Measurements from ENCODE around the gene NDUFAF7. TPM values are rescaled to one million over a fixed set of nuclear protein-coding genes. Genes with fewer than 3 reads are reported as not detected.
A peak's percentile ranks its signal among the peaks of the same experiment; 100 is the strongest.
"Not testable (repeated sequence)": the region's sequence is repeated elsewhere in the genome, so short reads cannot be mapped to it uniquely, and the experiment has no call there.

NDUFAF7 gene
- total RNA-seq, 1 experiment from 2014 or later = 103 TPM

DNA sequence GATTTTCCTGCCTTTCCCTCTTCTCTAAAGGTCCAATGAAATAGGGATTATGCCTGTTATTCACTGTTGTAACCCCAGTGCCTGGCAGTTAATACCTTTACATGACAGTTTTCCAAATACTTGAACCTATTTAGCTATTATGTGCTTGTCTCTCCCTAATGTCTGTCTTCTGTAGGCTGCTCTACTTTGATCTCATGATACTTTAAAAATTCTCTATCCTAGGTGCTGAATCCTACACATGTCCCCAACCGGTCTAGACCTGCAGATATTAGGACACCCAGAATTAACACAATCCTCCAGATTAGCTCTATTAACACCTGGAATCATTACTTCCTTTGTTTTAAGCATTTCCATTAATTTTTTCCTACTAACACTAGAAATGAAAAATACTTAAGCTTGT lies 7.4 kb upstream of the NDUFAF7 start:
- H2BK5ac ChIP-seq (ENCODE audit: insufficient read length, low read length) = no peak overlapping the region
- H3K14ac ChIP-seq (ENCODE audit: insufficient read depth, low read length) = no peak overlapping the region
- no peaks in the 10 kb centered on the region for H3K27me3 ChIP-seq (ENCODE audit: insufficient read depth, low read length)
- peaks cover 18% of the 10 kb centered on the region; the same call in 1 of the 2 replicates for H3K79me2 ChIP-seq (ENCODE audit: insufficient read depth, low read length)
- H2BK12ac ChIP-seq (ENCODE audit: insufficient read length, low read depth, low read length) = no peak overlapping the region
- H3K4me2 ChIP-seq (ENCODE audit: insufficient read depth, insufficient read length, low read length) = peak overlapping the region; percentile 6
- no peak overlapping the region for H2BK20ac ChIP-seq (ENCODE audit: low read depth, low read length, poor library complexity, severe bottlenecking)
- H3T11ph ChIP-seq (ENCODE audit: low read length) = no peak overlapping the region
- H2AK5ac ChIP-seq (ENCODE audit: insufficient read length, low read length) = no peak overlapping the region
- WGBS (ENCODE audit: extremely low coverage, insufficient read length, low lambda C conversion rate) = no CpG with 5 or more reads among the region's 1 CpG
- no peak overlapping the region for H3K27ac ChIP-seq (ENCODE audit: insufficient read length, low read depth, low read length)
- H3K9me3 ChIP-seq (ENCODE audit: control insufficient read depth, low read depth, low read length) = no peaks in the 10 kb centered on the region
- no peaks in the 10 kb centered on the region for H4K20me1 ChIP-seq (ENCODE audit: control insufficient read depth, insufficient read depth, insufficient read length)
- no peak overlapping the region for H2BK15ac ChIP-seq (ENCODE audit: low read depth, low read length)
- no peak overlapping the region for H4K8ac ChIP-seq (replicated peaks; ENCODE audit: insufficient read length, low read depth, low read length)
- no peak overlapping the region for H3K56ac ChIP-seq (ENCODE audit: insufficient read length, low read depth, low read length)
- no peak overlapping the region for H4K91ac ChIP-seq (ENCODE audit: insufficient read length, low read depth, low read length)
- TF ChIP-seq, protein P1, sequence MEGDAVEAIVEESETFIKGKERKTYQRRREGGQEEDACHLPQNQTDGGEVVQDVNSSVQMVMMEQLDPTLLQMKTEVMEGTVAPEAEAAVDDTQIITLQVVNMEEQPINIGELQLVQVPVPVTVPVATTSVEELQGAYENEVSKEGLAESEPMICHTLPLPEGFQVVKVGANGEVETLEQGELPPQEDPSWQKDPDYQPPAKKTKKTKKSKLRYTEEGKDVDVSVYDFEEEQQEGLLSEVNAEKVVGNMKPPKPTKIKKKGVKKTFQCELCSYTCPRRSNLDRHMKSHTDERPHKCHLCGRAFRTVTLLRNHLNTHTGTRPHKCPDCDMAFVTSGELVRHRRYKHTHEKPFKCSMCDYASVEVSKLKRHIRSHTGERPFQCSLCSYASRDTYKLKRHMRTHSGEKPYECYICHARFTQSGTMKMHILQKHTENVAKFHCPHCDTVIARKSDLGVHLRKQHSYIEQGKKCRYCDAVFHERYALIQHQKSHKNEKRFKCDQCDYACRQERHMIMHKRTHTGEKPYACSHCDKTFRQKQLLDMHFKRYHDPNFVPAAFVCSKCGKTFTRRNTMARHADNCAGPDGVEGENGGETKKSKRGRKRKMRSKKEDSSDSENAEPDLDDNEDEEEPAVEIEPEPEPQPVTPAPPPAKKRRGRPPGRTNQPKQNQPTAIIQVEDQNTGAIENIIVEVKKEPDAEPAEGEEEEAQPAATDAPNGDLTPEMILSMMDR (conservative IDR thresholded peaks at IDR 0.05) = no peak
- no peak overlapping the region for H4K5ac ChIP-seq (ENCODE audit: insufficient read length, low read depth, low read length)
- peak overlapping the region in 2 of 3 experiments; percentile 41 to 99; a peak in 6 of 7 replicates for H3K27ac Mint-ChIP-seq
- H3K23ac ChIP-seq (ENCODE audit: insufficient read length, low read depth, low read length) = no peak overlapping the region
- H3K18ac ChIP-seq (ENCODE audit: insufficient read length, low read depth, low read length) = no peak overlapping the region
- no peak overlapping the region for H3K9ac ChIP-seq (ENCODE audit: extremely low read depth, insufficient read length, low read length)
- H3K4me1 Mint-ChIP-seq = peaks cover 54 to 61% of the 10 kb centered on the region in 2 experiments
- H3K9me3 Mint-ChIP-seq = no peaks in the 10 kb centered on the region
- peak overlapping the region in 1 of 2 experiments; percentile 0; a peak in 1 of 5 replicates for H3K4me3 Mint-ChIP-seq
- H3K4me1 ChIP-seq (ENCODE audit: insufficient read depth, low read length) = peaks cover 2% of the 10 kb centered on the region; the same call in 1 of the 2 replicates
- no peaks in the 10 kb centered on the region for H3K23me2 ChIP-seq (ENCODE audit: insufficient read length, low read depth, low read length, poor library complexity, severe bottlenecking)
- peaks cover 63 to 88% (median 86%) of the 10 kb centered on the region in 3 experiments for H3K36me3 Mint-ChIP-seq (ENCODE audit: insufficient read depth in 1 of 3, low read depth in 3 of 3)
- H2BK120ac ChIP-seq (ENCODE audit: low read depth, low read length, poor library complexity, severe bottlenecking) = no peak overlapping the region
- no peaks in the 10 kb centered on the region for H3K27me3 Mint-ChIP-seq (ENCODE audit: low read depth)
- H3K4ac ChIP-seq (ENCODE audit: low read depth, low read length) = no peak overlapping the region
- H2AFZ ChIP-seq (ENCODE audit: low read length) = no peak overlapping the region
- DNase-seq = no peak
- H3K79me1 ChIP-seq (ENCODE audit: insufficient read depth, low read depth, low read length, poor library complexity, severe bottlenecking) = peaks cover 2% of the 10 kb centered on the region

- H3K23ac ChIP-seq (ENCODE audit: insufficient read length, low read depth, low read length); H3K14ac ChIP-seq (ENCODE audit: insufficient read depth, low read length); H4K91ac ChIP-seq (ENCODE audit: insufficient read length, low read depth, low read length); H2BK20ac ChIP-seq (ENCODE audit: low read depth, low read length, poor library complexity, severe bottlenecking); H3K18ac ChIP-seq (ENCODE audit: insufficient read length, low read depth, low read length); H3K56ac ChIP-seq (ENCODE audit: insufficient read length, low read depth, low read length); H3K4ac ChIP-seq (ENCODE audit: low read depth, low read length); H2BK15ac ChIP-seq (ENCODE audit: low read depth, low read length); H3K27ac ChIP-seq (ENCODE audit: insufficient read length, low read depth, low read length); H3K9me3 ChIP-seq (ENCODE audit: control insufficient read depth, low read depth, low read length); H2BK120ac ChIP-seq (ENCODE audit: low read depth, low read length, poor library complexity, severe bottlenecking); H3K4me2 ChIP-seq (ENCODE audit: insufficient read depth, insufficient read length, low read length); H3K27me3 ChIP-seq (ENCODE audit: insufficient read depth, low read length); H3K27me3 Mint-ChIP-seq (ENCODE audit: low read depth); H4K8ac ChIP-seq (replicated peaks; ENCODE audit: insufficient read length, low read depth, low read length); H2BK5ac ChIP-seq (ENCODE audit: insufficient read length, low read length); H3T11ph ChIP-seq (ENCODE audit: low read length); H2AFZ ChIP-seq (ENCODE audit: low read length); H3K79me1 ChIP-seq (ENCODE audit: insufficient read depth, low read depth, low read length, poor library complexity, severe bottlenecking); H3K23me2 ChIP-seq (ENCODE audit: insufficient read length, low read depth, low read length, poor library complexity, severe bottlenecking); H3K9me3 Mint-ChIP-seq; H4K5ac ChIP-seq (ENCODE audit: insufficient read length, low read depth, low read length); H2BK12ac ChIP-seq (ENCODE audit: insufficient read length, low read depth, low read length); H2AK5ac ChIP-seq (ENCODE audit: insufficient read length, low read length); H3K4me1 ChIP-seq (ENCODE audit: insufficient read depth, low read length); H4K20me1 ChIP-seq (ENCODE audit: control insufficient read depth, insufficient read depth, insufficient read length); H3K9ac ChIP-seq (ENCODE audit: extremely low read depth, insufficient read length, low read length); DNase-seq: not testable (repeated sequence)
- Mint-ChIP-seq H3K4me1 (peaks cover 58 to 70% of the 10 kb centered on the region in 2 experiments), H3K36me3 (ENCODE audit: insufficient read depth in 1 of 3, low read depth in 3 of 3) (peaks cover 57 to 87% (median 84%) of the 10 kb centered on the region in 3 experiments), H3K27ac (peak overlapping the region; percentile 74 to 99 (median 97); a peak in 6 of 7 replicates), H3K4me3 (peak overlapping the region; percentile 56 to 61)
- H3K79me2 ChIP-seq (ENCODE audit: insufficient read depth, low read length) = peaks cover 27% of the 10 kb centered on the region; the same call in 1 of the 2 replicates
- no CpG with 5 or more reads among the region's 2 CpGs for WGBS (ENCODE audit: extremely low coverage, insufficient read length, low lambda C conversion rate)
These were observed 6.3 kb upstream of the NDUFAF7 start for GRCh38 chr2:37225129-37225528.

Measured in H9 (cell line).